Panc1 (cell line): ENCODE results near the gene MYMK. TPM values are rescaled to one million over a fixed set of nuclear protein-coding genes. Genes with fewer than 3 reads are reported as not detected.

Experiments used
- ATAC-seq: fragments of 200-7000 bp; cut with Tn5 transposase; 2 replicates; pipeline ENCODE4 v1.9.1; 2020; ENCODE audit warnings: mild to moderate bottlenecking, moderate library complexity
- BruUV-seq: library from RNA; stranded (reverse); fragments of 400-500 nt; replicated peaks from 2 replicates; lab custom pipeline; 2021; lab: Mats Ljungman, UMichigan
- CTCF ChIA-PET: fragments of 300-600 bp; sonication (Branson Sonifier 250); formaldehyde crosslinking; loops from one replicate; lab custom pipeline; 2022; ENCODE audit warnings: antibody characterized with exemption; lab: Charles Lee
- POLR2A ChIA-PET: fragments of 300-600 bp; sonication (Branson Sonifier 250); formaldehyde crosslinking; loops from one replicate; lab custom pipeline; 2022; ENCODE audit warnings: antibody characterized with exemption; lab: Charles Lee
- DNase-seq: peaks from one replicate; pipeline ENCODE4 v3.0.0-alpha.2; 2010; ENCODE audit warnings: low read depth, low spot score
- H3K27ac ChIP-seq: 2 replicates; pipeline ENCODE4 v1.5.1; 2011; ENCODE audit warnings: mild to moderate bottlenecking, low read length, inconsistent platforms
- H3K27me3 ChIP-seq: fragments of 200-500 bp; sonication (Bioruptor generic); 2 replicates; pipeline ENCODE4 v1.6.0; 2014; ENCODE audit warnings: low read length, inconsistent platforms; ENCODE audit not compliant: control insufficient read depth, insufficient read depth
- H3K36me3 ChIP-seq: fragments of 200-500 bp; sonication (Bioruptor generic); 2 replicates; pipeline ENCODE4 v1.5.1; 2014; ENCODE audit warnings: inconsistent platforms, mild to moderate bottlenecking, low read length, moderate library complexity; ENCODE audit not compliant: control insufficient read depth, insufficient read depth
- H3K4me1 ChIP-seq: 2 replicates; pipeline ENCODE4 v1.5.1; 2011; ENCODE audit warnings: inconsistent platforms, mild to moderate bottlenecking, low read length, moderate library complexity; ENCODE audit not compliant: control insufficient read depth, insufficient read depth
- H3K4me3 ChIP-seq, 2 experiments: 2 replicates each; pipeline ENCODE4 v1.5.1; 2011 to 2012; ENCODE audit warnings: low read depth in 2 of 2, low read length in 2 of 2, mild to moderate bottlenecking in 2 of 2, inconsistent platforms in 1 of 2, moderate library complexity in 1 of 2
- H3K9me3 ChIP-seq: fragments of 200-500 bp; sonication (Bioruptor generic); 2 replicates; pipeline ENCODE4 v1.5.1; 2014; ENCODE audit warnings: low read depth, mild to moderate bottlenecking, inconsistent platforms, low read length, moderate library complexity; ENCODE audit not compliant: control insufficient read depth, insufficient read depth
- CTCF ChIP-seq: fragments of 450-650 bp; IDR thresholded peaks from 2 replicates; pipeline ENCODE4 v1.5.1; 2017; ENCODE audit warnings: mild to moderate bottlenecking
- POLR2AphosphoS5 ChIP-seq: IDR thresholded peaks from 2 replicates; pipeline ENCODE4 v1.6.1; 2012; ENCODE audit warnings: mild to moderate bottlenecking, low read depth, low read length, moderate library complexity
- SIN3A ChIP-seq: IDR thresholded peaks from 2 replicates; pipeline ENCODE4 v1.6.1; 2012; ENCODE audit warnings: low read depth, mild to moderate bottlenecking, low read length, moderate library complexity, borderline replicate concordance; ENCODE audit not compliant: insufficient read depth
- TCF7L2 ChIP-seq: IDR thresholded peaks from 2 replicates; pipeline ENCODE4 v1.6.1; 2011; ENCODE audit warnings: mild to moderate bottlenecking, low read depth, low read length, inconsistent platforms
- in situ Hi-C: cut with HindIII; loops from 2 replicates; pipeline ENCODE4 v1.10.0; 2016; ENCODE audit warnings: low sequenced_read_pairs, low pct_unique_long_range_greater_than_20kb
- intact Hi-C: fragments of 100-400 bp; cut with micrococcal nuclease; formaldehyde crosslinking; loops from one replicate; pipeline ENCODE4 v1.10.0; 2022; ENCODE audit not compliant: unreplicated experiment
- total RNA-seq: library from RNA; stranded (reverse); gene quantifications from one replicate; pipeline ENCODE4 v1.2.1, GENCODE V29; 2021; ENCODE audit not compliant: unreplicated experiment
- TF ChIP-seq, protein P1 (sequence below), 2 experiments: IDR thresholded peaks; 2 replicates each; pipeline ENCODE4 v1.6.1; 2011 to 2012; ENCODE audit warnings: low read depth in 2 of 2, control low read depth in 1 of 2, low read length in 1 of 2, mild to moderate bottlenecking in 1 of 2, moderate library complexity in 1 of 2; ENCODE audit not compliant: insufficient read depth in 1 of 2

MYMK gene
- total RNA-seq, 1 experiment from 2014 or later, result not detected

- TF ChIP-seq, protein P1, sequence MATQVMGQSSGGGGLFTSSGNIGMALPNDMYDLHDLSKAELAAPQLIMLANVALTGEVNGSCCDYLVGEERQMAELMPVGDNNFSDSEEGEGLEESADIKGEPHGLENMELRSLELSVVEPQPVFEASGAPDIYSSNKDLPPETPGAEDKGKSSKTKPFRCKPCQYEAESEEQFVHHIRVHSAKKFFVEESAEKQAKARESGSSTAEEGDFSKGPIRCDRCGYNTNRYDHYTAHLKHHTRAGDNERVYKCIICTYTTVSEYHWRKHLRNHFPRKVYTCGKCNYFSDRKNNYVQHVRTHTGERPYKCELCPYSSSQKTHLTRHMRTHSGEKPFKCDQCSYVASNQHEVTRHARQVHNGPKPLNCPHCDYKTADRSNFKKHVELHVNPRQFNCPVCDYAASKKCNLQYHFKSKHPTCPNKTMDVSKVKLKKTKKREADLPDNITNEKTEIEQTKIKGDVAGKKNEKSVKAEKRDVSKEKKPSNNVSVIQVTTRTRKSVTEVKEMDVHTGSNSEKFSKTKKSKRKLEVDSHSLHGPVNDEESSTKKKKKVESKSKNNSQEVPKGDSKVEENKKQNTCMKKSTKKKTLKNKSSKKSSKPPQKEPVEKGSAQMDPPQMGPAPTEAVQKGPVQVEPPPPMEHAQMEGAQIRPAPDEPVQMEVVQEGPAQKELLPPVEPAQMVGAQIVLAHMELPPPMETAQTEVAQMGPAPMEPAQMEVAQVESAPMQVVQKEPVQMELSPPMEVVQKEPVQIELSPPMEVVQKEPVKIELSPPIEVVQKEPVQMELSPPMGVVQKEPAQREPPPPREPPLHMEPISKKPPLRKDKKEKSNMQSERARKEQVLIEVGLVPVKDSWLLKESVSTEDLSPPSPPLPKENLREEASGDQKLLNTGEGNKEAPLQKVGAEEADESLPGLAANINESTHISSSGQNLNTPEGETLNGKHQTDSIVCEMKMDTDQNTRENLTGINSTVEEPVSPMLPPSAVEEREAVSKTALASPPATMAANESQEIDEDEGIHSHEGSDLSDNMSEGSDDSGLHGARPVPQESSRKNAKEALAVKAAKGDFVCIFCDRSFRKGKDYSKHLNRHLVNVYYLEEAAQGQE (IDR thresholded peaks at IDR 0.05; ENCODE audit: insufficient read depth in 1 of 2, low read depth in 2 of 2, low read length in 1 of 2), result no peak
Observed at GRCh38 chr9:133558191-133559126, 33.7 kb upstream of the MYMK start (continued).

DNA sequence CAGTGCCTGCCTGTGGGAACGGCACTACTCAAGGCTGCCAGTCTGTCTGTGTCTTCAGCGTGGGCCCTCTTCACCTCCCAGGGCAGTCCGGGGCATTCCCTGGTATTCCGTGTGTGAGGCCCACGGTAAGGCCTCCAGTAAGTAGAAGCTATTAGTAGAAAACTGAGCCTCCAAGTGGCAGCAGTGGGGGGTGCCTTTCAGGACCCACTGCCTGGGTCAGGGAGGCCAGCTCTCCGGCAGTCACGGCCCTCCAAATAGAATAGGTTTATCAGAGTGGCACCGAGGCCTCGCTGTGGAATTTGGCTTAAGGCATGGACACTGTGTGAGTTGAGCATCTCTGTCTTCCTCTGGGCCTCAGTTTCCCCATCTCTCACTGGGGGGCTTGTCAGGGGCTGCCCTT lies 32.8 kb upstream of the MYMK start:
- POLR2A ChIA-PET, result no interaction called here
- no peak for DNase-seq
- ATAC-seq, result no peak
- Histone ChIP-seq H3K27ac (no peak overlapping the region), H3K36me3 (no peaks in the 10 kb centered on the region), H3K4me1 (peaks cover 7% of the 10 kb centered on the region), H3K4me3 (no peak overlapping the region), H3K27me3 (no peaks in the 10 kb centered on the region), H3K9me3 (no peaks in the 10 kb centered on the region)
- in situ Hi-C loops, result no loop called here
- intact Hi-C loops, result no loop called here
- no peak for TF ChIP-seq TCF7L2
- BruUV-seq, result no TSS peak
- CTCF ChIA-PET, result no interaction called here

- Histone ChIP-seq H3K4me3 (no peak overlapping the region), H3K4me1 (peaks cover 7% of the 10 kb centered on the region), H3K9me3 (no peaks in the 10 kb centered on the region), H3K36me3 (no peaks in the 10 kb centered on the region), H3K27me3 (no peaks in the 10 kb centered on the region), H3K27ac (no peak overlapping the region)
- TF ChIP-seq CTCF (no peak), TCF7L2 (no peak), POLR2AphosphoS5 (no peak), SIN3A (no peak)
- TF ChIP-seq, protein P1 (IDR thresholded peaks at IDR 0.05; ENCODE audit: insufficient read depth in 1 of 2, low read depth in 2 of 2, low read length in 1 of 2), result no peak
- ChIA-PET CTCF (no interaction called here), POLR2A (no interaction called here)
- in situ Hi-C loops, result no loop called here
- no peak for DNase-seq
- intact Hi-C loops, result no loop called here
- ATAC-seq, result no peak
- no TSS peak for BruUV-seq
Observed at GRCh38 chr9:133556354-133556753, 31.6 kb upstream of the MYMK start.
